OCI-LY7 (cell line): ENCODE results near the gene PHF20. TPM values are rescaled to one million over a fixed set of nuclear protein-coding genes. Genes with fewer than 3 reads are reported as not detected.
A peak's percentile ranks its signal among the peaks of the same experiment; 100 is the strongest.
"Not testable (repeated sequence)": the region's sequence is repeated elsewhere in the genome, so short reads cannot be mapped to it uniquely, and the experiment has no call there.

Source experiments
- BruUV-seq: library from RNA; stranded (reverse); fragments of 400-500 nt; replicated peaks from 2 replicates; lab custom pipeline; 2021; lab: Mats Ljungman, UMichigan
- CTCF ChIA-PET: fragments of 300-600 bp; sonication (Branson Sonifier 250); formaldehyde crosslinking; loops from one replicate; lab custom pipeline; 2022; ENCODE audit warnings: antibody characterized with exemption; ENCODE audit not compliant: unreplicated experiment; lab: Charles Lee
- POLR2A ChIA-PET: fragments of 300-600 bp; sonication (Branson Sonifier 250); formaldehyde crosslinking; loops from one replicate; lab custom pipeline; 2022; ENCODE audit warnings: antibody characterized with exemption; lab: Charles Lee
- DNase-seq: peaks from one replicate; pipeline ENCODE4 v3.0.0-alpha.2; 2015; ENCODE audit warnings: low spot score
- H2AFZ ChIP-seq: fragments of 200-600 bp; sonication (generic), shearing (Covaris generic); 2 replicates; pipeline ENCODE4 v1.6.1; 2014; ENCODE audit warnings: mild to moderate bottlenecking, antibody characterized with exemption, low read length, moderate library complexity
- H3K27ac ChIP-seq: fragments of 200-600 bp; sonication (generic); 2 replicates; pipeline ENCODE4 v1.5.1; 2014; ENCODE audit warnings: mixed run types, low read depth, mild to moderate bottlenecking, moderate library complexity, low read length, inconsistent platforms; ENCODE audit not compliant: poor library complexity, severe bottlenecking
- H3K36me3 ChIP-seq: fragments of 200-600 bp; sonication (generic); 2 replicates; pipeline ENCODE4 v1.6.1; 2014; ENCODE audit warnings: mild to moderate bottlenecking, antibody characterized with exemption, low read length, moderate library complexity, mixed read lengths; ENCODE audit not compliant: insufficient read depth
- H3K4me1 ChIP-seq: fragments of 200-600 bp; sonication (generic); 2 replicates; pipeline ENCODE4 v1.5.1; 2014; ENCODE audit warnings: mild to moderate bottlenecking, low read length; ENCODE audit not compliant: insufficient read depth, poor library complexity, severe bottlenecking
- H3K4me2 ChIP-seq: fragments of 200-600 bp; sonication (generic); 2 replicates; pipeline ENCODE4 v1.6.1; 2014; ENCODE audit warnings: mild to moderate bottlenecking, low read length
- H3K4me3 ChIP-seq: fragments of 200-600 bp; sonication (generic); 2 replicates; pipeline ENCODE4 v1.5.1; 2014; ENCODE audit warnings: mild to moderate bottlenecking, low read depth, low read length; ENCODE audit not compliant: poor library complexity, severe bottlenecking
- H3K79me2 ChIP-seq: fragments of 200-600 bp; sonication (generic); 2 replicates; pipeline ENCODE4 v1.6.1; 2016; ENCODE audit warnings: low read depth, mild to moderate bottlenecking, low read length, moderate library complexity, mixed read lengths; ENCODE audit not compliant: insufficient read depth
- H3K9me2 ChIP-seq: fragments of 200-600 bp; sonication (generic); 2 replicates; pipeline ENCODE4 v1.6.1; 2016; ENCODE audit warnings: mild to moderate bottlenecking, low read length, mixed read lengths; ENCODE audit not compliant: insufficient read depth
- H3K9me3 ChIP-seq: fragments of 200-600 bp; sonication (generic); 2 replicates; pipeline ENCODE4 v1.6.1; 2014; ENCODE audit warnings: mild to moderate bottlenecking, mixed run types, low read length, mixed read lengths
- H4K20me1 ChIP-seq: fragments of 200-600 bp; sonication (generic); 2 replicates; pipeline ENCODE4 v1.6.1; 2014; ENCODE audit warnings: mild to moderate bottlenecking, antibody characterized with exemption, low read length, moderate library complexity, mixed read lengths; ENCODE audit not compliant: insufficient read depth
- CTCF ChIP-seq: fragments of 200-600 bp; sonication (generic); conservative IDR thresholded peaks from 2 replicates; pipeline ENCODE4 v1.5.1; 2014; ENCODE audit warnings: mild to moderate bottlenecking, antibody characterized with exemption, low read length, moderate library complexity, mixed read lengths
- EZH2phosphoT487 ChIP-seq: fragments of 200-600 bp; sonication (generic); IDR thresholded peaks from 2 replicates; pipeline ENCODE4 v1.6.1; 2018; ENCODE audit warnings: low read depth, borderline replicate concordance, mild to moderate bottlenecking, mixed run types, antibody characterized with exemption, low read length, moderate library complexity, mixed read lengths
- intact Hi-C: fragments of 100-400 bp; cut with micrococcal nuclease; formaldehyde crosslinking; loops from one replicate; pipeline ENCODE4 v1.10.0; 2022; ENCODE audit not compliant: unreplicated experiment
- total RNA-seq, 2 experiments: library from RNA; depleted of rRNA in 1 of 2; stranded (reverse); fragments of >200 nt in 1 of 2; shearing (Covaris generic) in 1 of 2; gene quantifications; 2 replicates each; pipeline ENCODE4 v1.2.3, GENCODE V29; 2014 to 2022

PHF20 gene
- total RNA-seq, 2 experiments from 2014 or later: 37.9 to 47.8 TPM

GRCh38 chr20:35742741-35743523 lies 28.9 kb upstream of the PHF20 start:
- Histone ChIP-seq H3K4me3 (peak overlapping the region; percentile 87), H3K4me2 (peak overlapping the region; percentile 96), H3K79me2 (peaks cover 56% of the 10 kb centered on the region), H3K36me3 (peaks cover 40% of the 10 kb centered on the region), H3K4me1 (peaks cover 42% of the 10 kb centered on the region), H3K9me2 (no peaks in the 10 kb centered on the region), H4K20me1 (peaks cover 30% of the 10 kb centered on the region), H3K9me3 (no peaks in the 10 kb centered on the region), H2AFZ (peak overlapping the region; percentile 13; the same call in 1 of the 2 replicates), H3K27ac (peak overlapping the region; percentile 96)
- POLR2A ChIA-PET: interaction anchor here (0.6 to 4.0 kb wide), 22 partner anchors 8 to 380 kb away, joined by 3 to 76 read pairs (median 4); partner anchors contain the start of genes PHF20, SCAND1 and SPAG4
- intact Hi-C loops: loop anchor here (1.0 to 5.0 kb wide), 4 partner anchors 25 to 209 kb away; partner anchors contain the start of genes CPNE1, PHF20, RBM12 and SCAND1
- CTCF ChIA-PET: interaction anchor here (0.6 to 1.6 kb wide), 3 partner anchors 25 to 465 kb away, joined by 3 to 7 read pairs (median 5); no protein-coding TSS in a partner anchor
- DNase-seq: peak; percentile 87
- BruUV-seq: TSS peak; percentile 99
- TF ChIP-seq CTCF (no peak), EZH2phosphoT487 (no peak)

- no peak for TF ChIP-seq EZH2phosphoT487
- TF ChIP-seq CTCF: no peak
- Histone ChIP-seq H3K4me3 (peak overlapping the region; percentile 87), H3K9me2 (no peaks in the 10 kb centered on the region), H3K36me3 (peaks cover 31% of the 10 kb centered on the region), H3K79me2 (peaks cover 47% of the 10 kb centered on the region), H3K4me1 (peaks cover 34% of the 10 kb centered on the region), H3K27ac (peak overlapping the region; percentile 96), H3K9me3 (no peaks in the 10 kb centered on the region), H4K20me1 (peaks cover 20% of the 10 kb centered on the region), H3K4me2 (peak overlapping the region; percentile 96), H2AFZ (peak overlapping the region; percentile 56; the same call in 1 of the 2 replicates)
- BruUV-seq: no TSS peak
- POLR2A ChIA-PET: interaction anchor here (0.6 to 4.0 kb wide), 16 partner anchors 9 to 210 kb away, joined by 3 to 76 read pairs (median 5); partner anchors contain the start of genes PHF20, SCAND1 and SPAG4
- CTCF ChIA-PET: interaction anchor here (1.6 kb wide), 1 partner anchor 25 kb away, joined by 7 read pairs; no protein-coding TSS in a partner anchor
- peak; percentile 26 for DNase-seq
- intact Hi-C loops: loop anchor here (5.0 kb wide), 2 partner anchors 82 to 208 kb away; partner anchors contain the start of genes CPNE1, RBM12 and SCAND1
These were observed 27.9 kb upstream of the PHF20 start for GRCh38 chr20:35743693-35744491.

- Histone ChIP-seq H3K79me2 (peaks cover 41% of the 10 kb centered on the region), H3K4me1 (peaks cover 30% of the 10 kb centered on the region), H3K4me2 (peak overlapping the region; percentile 96), H3K36me3 (peaks cover 25% of the 10 kb centered on the region), H3K27ac (peak overlapping the region; percentile 96), H2AFZ (peak overlapping the region; percentile 56; the same call in 1 of the 2 replicates), H4K20me1 (peaks cover 17% of the 10 kb centered on the region), H3K4me3 (peak overlapping the region; percentile 87)
- CTCF ChIA-PET, H3K9me3 ChIP-seq, DNase-seq, BruUV-seq, H3K9me2 ChIP-seq: not testable (repeated sequence)
- POLR2A ChIA-PET: interaction anchor here (0.6 to 4.0 kb wide), 8 partner anchors 9 to 140 kb away, joined by 3 to 76 read pairs (median 4); partner anchors contain the start of genes PHF20 and SPAG4
- intact Hi-C loops: loop anchor here (5.0 kb wide), 2 partner anchors 82 to 208 kb away; partner anchors contain the start of genes CPNE1, RBM12 and SCAND1
These were observed 27.3 kb upstream of the PHF20 start for GRCh38 chr20:35744492-35744841.
